Lung (tissue), 12 donors: ENCODE measurements around the gene CEP192. TPM values are rescaled to one million over a fixed set of nuclear protein-coding genes. Genes with fewer than 3 reads are reported as not detected.

Experiments
- ATAC-seq: fragments of 200-7000 bp; cut with Tn5 transposase; one replicate; pipeline ENCODE4 v1.9.1; 2020; ENCODE audit warnings: moderate number of reproducible peaks; ENCODE audit not compliant: insufficient read depth, low FRiP score
- DNase-seq, 3 donors: peaks; one replicate each; pipeline ENCODE4 v3.0.0-alpha.2; 2013 to 2017
- H3K27ac ChIP-seq, 2 donors: one replicate each; pipeline ENCODE4 v1.5.1; 2013; ENCODE audit warnings: mild to moderate bottlenecking in 2 of 2, moderate library complexity in 2 of 2, control low read depth in 1 of 2, inconsistent platforms in 1 of 2, low read depth in 1 of 2, low read length in 1 of 2
- H3K27me3 ChIP-seq, 3 donors: one replicate each; pipeline ENCODE4 v1.5.1; 2013; ENCODE audit warnings: low read length in 2 of 3; ENCODE audit not compliant: control insufficient read depth in 3 of 3, insufficient read depth in 3 of 3
- H3K36me3 ChIP-seq, 4 donors: one replicate each; pipeline ENCODE4 v1.5.1; 2013; ENCODE audit warnings: low read length in 4 of 4, mild to moderate bottlenecking in 1 of 4, moderate library complexity in 1 of 4; ENCODE audit not compliant: control insufficient read depth in 4 of 4, insufficient read depth in 4 of 4
- H3K4me1 ChIP-seq, 5 donors: one replicate each; pipeline ENCODE4 v1.5.1; 2013; ENCODE audit warnings: low read length in 5 of 5, mild to moderate bottlenecking in 2 of 5, moderate library complexity in 1 of 5; ENCODE audit not compliant: control insufficient read depth in 5 of 5, insufficient read depth in 5 of 5
- H3K4me3 ChIP-seq: one replicate; pipeline ENCODE4 v1.5.1; 2013; ENCODE audit warnings: mild to moderate bottlenecking, control low read depth, moderate library complexity
- H3K9ac ChIP-seq, 2 donors: one replicate each; pipeline ENCODE4 v1.5.1; 2013; ENCODE audit warnings: low read length in 2 of 2, control low read depth in 1 of 2; ENCODE audit not compliant: insufficient read depth in 1 of 2
- H3K9me3 ChIP-seq, 4 donors: one replicate each; pipeline ENCODE4 v1.5.1; 2013; ENCODE audit warnings: low read length in 3 of 4, mild to moderate bottlenecking in 1 of 4, moderate library complexity in 1 of 4; ENCODE audit not compliant: control insufficient read depth in 4 of 4, insufficient read depth in 3 of 4
- WGBS, 2 donors: extraction: QIAGEN DNeasy Blood & Tissue Kit; methylation state at CpG; one replicate each; pipeline ENCODE4 v1.1.7; 2013; 5-methylcytosine and 5-hydroxymethylcytosine counted together
- polyA plus RNA-seq, 2 donors: library from polyadenylated mRNA; stranded (reverse); fragments of 200-250 nt; gene quantifications; one replicate each; pipeline ENCODE4 v1.2.1, GENCODE V29; 2013
- total RNA-seq, 2 donors: library from RNA; depleted of rRNA in 1 of 2; stranded (reverse); fragments of >200 nt in 1 of 2; gene quantifications; one replicate each; pipeline ENCODE4 v1.2.1, GENCODE V29; 2014 to 2021
- TF ChIP-seq, protein P1 (sequence below): IDR thresholded peaks from 2 replicates; pipeline ENCODE4 v1.5.1; 2012; ENCODE audit warnings: mild to moderate bottlenecking; ENCODE audit errors: control extremely low read depth, extremely low read depth
- donor health status: control.
- donor health status: control.
- donor health status: Bipolar disorder and iron deficiency.
- donor health status: healthy.
- donor health status: DM: yes; HTN: yes; CAD: no.

CEP192 gene
- total and polyA plus RNA-seq, 4 donors, result 8.0 to 43.0 (median 16.6) TPM

- no peak for ATAC-seq
- Histone ChIP-seq H3K36me3 (peaks cover 27 to 49% (median 39%) of the 10 kb centered on the region in 4 donors), H3K27ac (no peak overlapping the region), H3K4me3 (no peak overlapping the region), H3K4me1 (peaks cover 0 to 1% (median 0%) of the 10 kb centered on the region in 5 donors), H3K9me3 (peaks cover 0 to 2% (median 0%) of the 10 kb centered on the region in 4 donors), H3K27me3 (no peaks in the 10 kb centered on the region), H3K9ac (no peak overlapping the region)
- WGBS, 2 donors, result 93 to 98% methylated on average over 7 to 10 of the region's 10 CpGs
- TF ChIP-seq, protein P1, sequence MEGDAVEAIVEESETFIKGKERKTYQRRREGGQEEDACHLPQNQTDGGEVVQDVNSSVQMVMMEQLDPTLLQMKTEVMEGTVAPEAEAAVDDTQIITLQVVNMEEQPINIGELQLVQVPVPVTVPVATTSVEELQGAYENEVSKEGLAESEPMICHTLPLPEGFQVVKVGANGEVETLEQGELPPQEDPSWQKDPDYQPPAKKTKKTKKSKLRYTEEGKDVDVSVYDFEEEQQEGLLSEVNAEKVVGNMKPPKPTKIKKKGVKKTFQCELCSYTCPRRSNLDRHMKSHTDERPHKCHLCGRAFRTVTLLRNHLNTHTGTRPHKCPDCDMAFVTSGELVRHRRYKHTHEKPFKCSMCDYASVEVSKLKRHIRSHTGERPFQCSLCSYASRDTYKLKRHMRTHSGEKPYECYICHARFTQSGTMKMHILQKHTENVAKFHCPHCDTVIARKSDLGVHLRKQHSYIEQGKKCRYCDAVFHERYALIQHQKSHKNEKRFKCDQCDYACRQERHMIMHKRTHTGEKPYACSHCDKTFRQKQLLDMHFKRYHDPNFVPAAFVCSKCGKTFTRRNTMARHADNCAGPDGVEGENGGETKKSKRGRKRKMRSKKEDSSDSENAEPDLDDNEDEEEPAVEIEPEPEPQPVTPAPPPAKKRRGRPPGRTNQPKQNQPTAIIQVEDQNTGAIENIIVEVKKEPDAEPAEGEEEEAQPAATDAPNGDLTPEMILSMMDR, result no peak
- no peak for DNase-seq
These were observed 108.0 kb downstream of the CEP192 start for GRCh38 chr18:13099113-13099512.

DNA sequence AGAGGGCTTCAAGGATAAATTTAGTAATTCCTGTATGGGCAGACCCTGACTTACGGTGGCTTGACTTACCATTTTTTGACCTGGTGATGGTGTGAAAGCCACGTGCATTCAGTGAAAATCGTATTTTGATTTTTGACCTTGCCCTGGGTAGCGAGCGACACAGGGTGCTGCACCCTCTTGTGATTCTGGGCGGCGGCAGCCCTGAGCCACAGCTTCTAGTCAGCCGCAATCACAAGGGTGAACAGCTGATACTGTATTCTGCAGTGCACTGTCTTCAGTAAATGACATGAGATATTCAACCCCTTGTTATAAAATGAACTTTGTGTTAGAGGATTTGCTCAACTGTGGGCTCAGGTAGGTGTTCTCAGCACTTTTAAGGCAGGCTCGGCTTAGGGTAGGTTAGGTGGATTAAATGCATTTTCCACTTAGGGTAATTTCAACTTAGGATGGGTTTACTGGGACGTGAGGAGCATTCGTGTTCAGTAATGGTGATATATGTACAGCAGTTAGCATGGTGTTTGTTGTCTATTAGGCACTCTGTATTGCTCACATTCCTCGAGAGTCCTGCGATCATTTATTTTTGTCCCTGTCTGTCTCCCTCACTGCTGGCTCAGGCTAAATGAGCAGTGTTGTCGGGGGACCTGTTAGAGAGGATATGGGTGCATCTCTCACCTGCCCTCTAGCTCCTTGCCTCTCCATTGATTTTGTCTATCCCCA is 109.9 kb downstream of the CEP192 start:
- Histone ChIP-seq H3K4me3 (no peak overlapping the region), H3K9ac (no peak overlapping the region), H3K4me1 (peaks cover 0 to 1% (median 0%) of the 10 kb centered on the region in 5 donors), H3K36me3 (peaks cover 29 to 59% (median 42%) of the 10 kb centered on the region in 4 donors), H3K27me3 (no peaks in the 10 kb centered on the region), H3K27ac (no peak overlapping the region), H3K9me3 (peaks cover 0 to under 1% (median 0%) of the 10 kb centered on the region in 4 donors)
- WGBS, 2 donors, result 96 to 97% methylated on average over 14 of the region's 14 CpGs
- TF ChIP-seq, protein P1, result no peak
- ATAC-seq, result no peak
- DNase-seq, result no peak

GRCh38 chr18:13101659-13102197 is 110.6 kb downstream of the CEP192 start:
- Histone ChIP-seq H3K27ac (no peak overlapping the region), H3K9ac (no peak overlapping the region), H3K4me1 (no peaks in the 10 kb centered on the region), H3K36me3 (peaks cover 23 to 59% (median 42%) of the 10 kb centered on the region in 4 donors), H3K4me3 (no peak overlapping the region), H3K27me3 (no peaks in the 10 kb centered on the region), H3K9me3 (peaks cover 0 to 5% (median 0%) of the 10 kb centered on the region in 4 donors)
- 94% methylated on average over 4 of the region's 4 CpGs for WGBS, 2 donors
- ATAC-seq (no peak), DNase-seq (no peak)
- TF ChIP-seq, protein P1, result no peak
